Mammary epithelial cell (primary cell): ENCODE measurements around the gene SYT9.

Experiments
- EZH2 ChIP-seq: IDR thresholded peaks from 2 replicates; pipeline ENCODE4 v1.6.1; 2012; ENCODE audit warnings: low read length, inconsistent platforms, borderline replicate concordance
- TF ChIP-seq, protein P1 (sequence below), 2 donors: IDR thresholded peaks in 1 of 2; conservative IDR thresholded peaks in 1 of 2; 2 replicates each; pipeline ENCODE4 v1.5.1; 2011 to 2012; ENCODE audit warnings: inconsistent platforms in 2 of 2, low read length in 2 of 2, mild to moderate bottlenecking in 2 of 2, control low read depth in 1 of 2, low read depth in 1 of 2; ENCODE audit not compliant: insufficient read depth in 1 of 2; ENCODE audit errors: extremely low read depth in 1 of 2

DNA sequence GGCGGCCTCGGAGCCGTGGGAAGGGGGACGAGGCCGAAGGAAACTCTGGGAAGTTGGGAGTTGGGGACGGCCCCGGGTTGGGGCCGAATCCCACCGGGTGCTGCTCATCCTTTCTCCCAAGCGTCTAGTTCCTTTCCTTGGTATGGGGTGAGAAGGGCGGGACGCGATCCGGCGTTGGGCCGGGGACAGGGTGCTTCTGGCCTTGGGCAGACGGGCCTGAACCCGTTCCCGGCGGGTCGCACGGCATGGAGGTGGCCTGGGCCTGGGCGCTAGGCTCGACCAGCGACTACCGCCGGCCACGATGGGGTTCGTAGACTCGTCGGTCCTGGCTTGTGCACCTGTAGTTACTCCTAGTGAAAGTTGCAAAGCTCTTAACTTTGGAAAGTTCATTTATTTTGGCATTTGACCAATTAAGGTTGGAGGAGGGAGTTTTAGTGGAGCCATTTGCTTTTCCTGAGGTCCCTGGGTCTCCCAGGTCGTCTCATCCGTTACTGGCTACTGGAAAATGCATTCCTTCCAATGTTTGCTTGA is 1.0 kb downstream of the SYT9 start:
- TF ChIP-seq, protein P1, sequence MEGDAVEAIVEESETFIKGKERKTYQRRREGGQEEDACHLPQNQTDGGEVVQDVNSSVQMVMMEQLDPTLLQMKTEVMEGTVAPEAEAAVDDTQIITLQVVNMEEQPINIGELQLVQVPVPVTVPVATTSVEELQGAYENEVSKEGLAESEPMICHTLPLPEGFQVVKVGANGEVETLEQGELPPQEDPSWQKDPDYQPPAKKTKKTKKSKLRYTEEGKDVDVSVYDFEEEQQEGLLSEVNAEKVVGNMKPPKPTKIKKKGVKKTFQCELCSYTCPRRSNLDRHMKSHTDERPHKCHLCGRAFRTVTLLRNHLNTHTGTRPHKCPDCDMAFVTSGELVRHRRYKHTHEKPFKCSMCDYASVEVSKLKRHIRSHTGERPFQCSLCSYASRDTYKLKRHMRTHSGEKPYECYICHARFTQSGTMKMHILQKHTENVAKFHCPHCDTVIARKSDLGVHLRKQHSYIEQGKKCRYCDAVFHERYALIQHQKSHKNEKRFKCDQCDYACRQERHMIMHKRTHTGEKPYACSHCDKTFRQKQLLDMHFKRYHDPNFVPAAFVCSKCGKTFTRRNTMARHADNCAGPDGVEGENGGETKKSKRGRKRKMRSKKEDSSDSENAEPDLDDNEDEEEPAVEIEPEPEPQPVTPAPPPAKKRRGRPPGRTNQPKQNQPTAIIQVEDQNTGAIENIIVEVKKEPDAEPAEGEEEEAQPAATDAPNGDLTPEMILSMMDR (conservative IDR thresholded peaks at IDR 0.05 in 1 of 2, IDR thresholded peaks at IDR 0.05 in 1 of 2; ENCODE audit: extremely low read depth in 1 of 2, insufficient read depth in 1 of 2, low read depth in 1 of 2, low read length in 2 of 2), result no peak
- peak; percentile 56 for TF ChIP-seq EZH2
